ENCODE measurements around the gene UBE2J2. TPM values are rescaled to one million over a fixed set of nuclear protein-coding genes. Genes with fewer than 3 reads are reported as not detected.

UBE2J2 gene
- total and polyA plus RNA-seq, 2 experiments from 2014 or later: 49.7 to 63.5 TPM

GRCh38 chr1:1310476-1311053, 36.9 kb upstream of the UBE2J2 start:
- Histone ChIP-seq H3K79me2 (ENCODE audit: insufficient read depth) (peaks cover 57% of the 10 kb centered on the region), H4K20me1 (ENCODE audit: insufficient read depth) (no peaks in the 10 kb centered on the region), H3K36me3 (ENCODE audit: low read depth) (peaks cover 11% of the 10 kb centered on the region; the same call in 1 of the 2 replicates), H3K4me3 (no peak overlapping the region), H3K27me3 (replicated peaks; ENCODE audit: insufficient read depth) (no peaks in the 10 kb centered on the region), H3K4me2 (ENCODE audit: unreplicated experiment) (no peak overlapping the region), H3K9ac (no peak overlapping the region), H3K27ac (no peak overlapping the region), H3K9me2 (ENCODE audit: insufficient read depth) (no peaks in the 10 kb centered on the region), H3K4me1 (ENCODE audit: insufficient read depth) (peaks cover 11% of the 10 kb centered on the region), H3F3A (ENCODE audit: insufficient read depth) (no peaks in the 10 kb centered on the region), H3K9me3 (ENCODE audit: low read depth) (no peaks in the 10 kb centered on the region), H2AFZ (no peak overlapping the region)
- WGBS, 2 experiments (ENCODE audit: low coverage in 1 of 2, low lambda C conversion rate in 2 of 2, missing lambda C conversion rate in 2 of 2): 82 to 88% methylated on average over 16 to 21 of the region's 21 CpGs
- TF ChIP-seq EZH2phosphoT487 (IDR thresholded peaks at IDR 0.05; ENCODE audit: insufficient read depth, low read depth) (no peak), EZH2 (IDR thresholded peaks at IDR 0.05; ENCODE audit: insufficient read depth, poor library complexity, severe bottlenecking) (no peak)
- DNase-seq: no peak
- in situ Hi-C loops (cut with MboI): no loop called here

GRCh38 chr1:1310109-1310385, 36.4 kb upstream of the UBE2J2 start:
- in situ Hi-C loops (cut with MboI): no loop called here
- H3K36me3 ChIP-seq (ENCODE audit: low read depth): peaks cover 11% of the 10 kb centered on the region; the same call in 1 of the 2 replicates
- H3F3A ChIP-seq (ENCODE audit: insufficient read depth): no peaks in the 10 kb centered on the region
- no peak overlapping the region for H2AFZ ChIP-seq
- H4K20me1 ChIP-seq (ENCODE audit: insufficient read depth): no peaks in the 10 kb centered on the region
- 0 out of 2 replicates have a peak overlapping the region, but pooled peaks have one; percentile 92 for H3K4me3 ChIP-seq
- TF ChIP-seq EZH2phosphoT487 (IDR thresholded peaks at IDR 0.05; ENCODE audit: insufficient read depth, low read depth): no peak
- no peak for TF ChIP-seq EZH2 (IDR thresholded peaks at IDR 0.05; ENCODE audit: insufficient read depth, poor library complexity, severe bottlenecking)
- H3K9ac ChIP-seq: peak overlapping the region; percentile 97; the same call in 1 of the 2 replicates
- H3K9me3 ChIP-seq (ENCODE audit: low read depth): no peaks in the 10 kb centered on the region
- WGBS, 2 experiments (ENCODE audit: low coverage in 1 of 2, low lambda C conversion rate in 2 of 2, missing lambda C conversion rate in 2 of 2): 95 to 100% methylated on average over 3 of the region's 3 CpGs
- H3K9me2 ChIP-seq (ENCODE audit: insufficient read depth): no peaks in the 10 kb centered on the region
- 0 out of 2 replicates have a peak overlapping the region, but pooled peaks have one; percentile 89 for H3K27ac ChIP-seq
- DNase-seq: no peak
- H3K79me2 ChIP-seq (ENCODE audit: insufficient read depth): peaks cover 58% of the 10 kb centered on the region
- H3K4me2 ChIP-seq (ENCODE audit: unreplicated experiment): no peak overlapping the region
- no peaks in the 10 kb centered on the region for H3K27me3 ChIP-seq (replicated peaks; ENCODE audit: insufficient read depth)
- H3K4me1 ChIP-seq (ENCODE audit: insufficient read depth): peaks cover 16% of the 10 kb centered on the region

- peak; percentile 49 for DNase-seq
- peak overlapping the region; percentile 76 for H3K4me2 ChIP-seq (ENCODE audit: unreplicated experiment)
- no peaks in the 10 kb centered on the region for H3K27me3 ChIP-seq (replicated peaks; ENCODE audit: insufficient read depth)
- peak overlapping the region; percentile 57; the same call in 1 of the 2 replicates for H2AFZ ChIP-seq
- peaks cover 20% of the 10 kb centered on the region for H3K4me1 ChIP-seq (ENCODE audit: insufficient read depth)
- peaks cover 11% of the 10 kb centered on the region; the same call in 1 of the 2 replicates for H3K36me3 ChIP-seq (ENCODE audit: low read depth)
- no peaks in the 10 kb centered on the region for H4K20me1 ChIP-seq (ENCODE audit: insufficient read depth)
- WGBS, 2 experiments (ENCODE audit: low coverage in 1 of 2, low lambda C conversion rate in 2 of 2, missing lambda C conversion rate in 2 of 2): 43 to 47% methylated on average over 52 to 54 of the region's 57 CpGs
- peaks cover 58% of the 10 kb centered on the region for H3K79me2 ChIP-seq (ENCODE audit: insufficient read depth)
- TF ChIP-seq EZH2 (IDR thresholded peaks at IDR 0.05; ENCODE audit: insufficient read depth, poor library complexity, severe bottlenecking) (no peak), EZH2phosphoT487 (IDR thresholded peaks at IDR 0.05; ENCODE audit: insufficient read depth, low read depth) (no peak)
- H3K27ac ChIP-seq: peak overlapping the region; percentile 89
- H3K9me2 ChIP-seq (ENCODE audit: insufficient read depth): no peaks in the 10 kb centered on the region
- peak overlapping the region; percentile 92 for H3K4me3 ChIP-seq
- in situ Hi-C loops (cut with MboI): no loop called here
- peak overlapping the region; percentile 97 for H3K9ac ChIP-seq
- H3K9me3 ChIP-seq (ENCODE audit: low read depth): no peaks in the 10 kb centered on the region
- no peaks in the 10 kb centered on the region for H3F3A ChIP-seq (ENCODE audit: insufficient read depth)
Measured at GRCh38 chr1:1309251-1310108, 35.8 kb upstream of the UBE2J2 start.

- Histone ChIP-seq H3K4me3 (peak overlapping the region; percentile 92), H3F3A (ENCODE audit: insufficient read depth) (no peaks in the 10 kb centered on the region), H3K9ac (peak overlapping the region; percentile 97), H3K79me2 (ENCODE audit: insufficient read depth) (peaks cover 58% of the 10 kb centered on the region), H2AFZ (peak overlapping the region; percentile 57), H3K4me2 (ENCODE audit: unreplicated experiment) (peak overlapping the region; percentile 76), H3K4me1 (ENCODE audit: insufficient read depth) (peaks cover 22% of the 10 kb centered on the region), H3K9me3 (ENCODE audit: low read depth) (no peaks in the 10 kb centered on the region), H3K9me2 (ENCODE audit: insufficient read depth) (no peaks in the 10 kb centered on the region), H3K27ac (peak overlapping the region; percentile 89), H4K20me1 (ENCODE audit: insufficient read depth) (no peaks in the 10 kb centered on the region), H3K36me3 (ENCODE audit: low read depth) (peaks cover 11% of the 10 kb centered on the region; the same call in 1 of the 2 replicates), H3K27me3 (replicated peaks; ENCODE audit: insufficient read depth) (no peaks in the 10 kb centered on the region)
- in situ Hi-C loops (cut with MboI): no loop called here
- peak; percentile 49 for DNase-seq
- WGBS, 2 experiments (ENCODE audit: low coverage in 1 of 2, low lambda C conversion rate in 2 of 2, missing lambda C conversion rate in 2 of 2): 2 to 3% methylated on average over 29 to 59 of the region's 66 CpGs
- no peak for TF ChIP-seq EZH2 (IDR thresholded peaks at IDR 0.05; ENCODE audit: insufficient read depth, poor library complexity, severe bottlenecking)
- no peak for TF ChIP-seq EZH2phosphoT487 (IDR thresholded peaks at IDR 0.05; ENCODE audit: insufficient read depth, low read depth)
Measured at GRCh38 chr1:1308756-1309250, 35.1 kb upstream of the UBE2J2 start.
